ENCODE data around the gene KCP. TPM values are rescaled to one million over a fixed set of nuclear protein-coding genes. Genes with fewer than 3 reads are reported as not detected.

KCP gene
- total and polyA plus RNA-seq, 2 of the 13 experiments (the other 11 are each of a cell fraction or from before 2014, with no cell fraction given): 0.37 to 1.0 TPM

- BruUV-seq (replicated peaks): no TSS peak
- DNase-seq (ENCODE audit: low spot score): no peak
- ChIA-PET CTCF (ENCODE audit: low intra/inter-chr PET ratio, low total read pairs) (no interaction called here), POLR2A (no interaction called here)
- H3K27ac ChIP-seq (ENCODE audit: extremely low read length, insufficient read depth, low read length): no peak overlapping the region
- peak overlapping the region; percentile 61 for H3K4me2 ChIP-seq (ENCODE audit: low read depth, low read length)
- intact Hi-C loops (cut with micrococcal nuclease; ENCODE audit: unreplicated experiment): no loop called here
- 9% methylated on average over 24 of the region's 42 CpGs for WGBS (ENCODE audit: low lambda C conversion rate)
- H3K4me3 ChIP-seq (replicated peaks in 1 of 3; ENCODE audit: insufficient read depth in 1 of 3, low read depth in 2 of 3, low read length in 3 of 3): peak overlapping the region in 2 of 3 experiments; percentile 29 to 54; a peak in 3 of 6 replicates
- no peaks in the 10 kb centered on the region for H3K79me2 ChIP-seq (ENCODE audit: insufficient read depth, low read length)
- no peaks in the 10 kb centered on the region for H3K36me3 ChIP-seq (replicated peaks in 1 of 2; ENCODE audit: control insufficient read depth in 1 of 2, insufficient read depth in 2 of 2, low read length in 2 of 2)
- no peak overlapping the region for H2AFZ ChIP-seq (ENCODE audit: low read length)
- no peak for FAIRE-seq
- in situ Hi-C loops (cut with HindIII; ENCODE audit: extremely low pct_ligation_motif_present, low pct_unique_long_range_greater_than_20kb): loop anchor here (5.0 kb wide), 2 partner anchors 37 to 182 kb away; no protein-coding TSS in a partner anchor
- H4K20me1 ChIP-seq (ENCODE audit: insufficient read depth, low read length): no peaks in the 10 kb centered on the region
- H3K27me3 ChIP-seq (ENCODE audit: control insufficient read depth in 1 of 2, insufficient read depth in 2 of 2, low read length in 2 of 2): peaks cover 0 to 53% of the 10 kb centered on the region in 2 experiments; a peak in 3 of 5 replicates
- TF ChIP-seq POGZ (CRISPR knock-in tag; IDR thresholded peaks at IDR 0.05) (no peak), KLF11 (CRISPR knock-in tag; IDR thresholded peaks at IDR 0.05) (no peak), ZNF232 (CRISPR knock-in tag; IDR thresholded peaks at IDR 0.05; ENCODE audit: borderline replicate concordance) (no peak), HNRNPK (IDR thresholded peaks at IDR 0.05; ENCODE audit: low read depth, low read length, poor library complexity, severe bottlenecking) (no peak), NBN (conservative IDR thresholded peaks at IDR 0.05) (no peak), PTBP1 (IDR thresholded peaks at IDR 0.05; ENCODE audit: low read depth, low read length, poor library complexity, severe bottlenecking) (no peak), GABPB1 (CRISPR knock-in tag; IDR thresholded peaks at IDR 0.05) (no peak), ZNF777 (CRISPR knock-in tag; IDR thresholded peaks at IDR 0.05) (peak; percentile 40; the same call in 1 of the 2 replicates), ZNF687 (CRISPR knock-in tag; IDR thresholded peaks at IDR 0.05) (peak; percentile 36), ETV6 (CRISPR knock-in tag; conservative IDR thresholded peaks at IDR 0.05) (no peak)
- no peak overlapping the region for H3K9ac ChIP-seq (ENCODE audit: insufficient read depth, low read depth, low read length)
- peaks cover 26% of the 10 kb centered on the region for H3K4me1 ChIP-seq (ENCODE audit: insufficient read depth, low read length)
- peak; percentile 9 for ATAC-seq
- no peaks in the 10 kb centered on the region for H3K9me3 ChIP-seq (ENCODE audit: low read length)
These were observed 612 bp downstream of the KCP start for GRCh38 chr7:128909625-128910568.
